Daoy (cell line): ENCODE measurements around the gene ZNF300. TPM values are rescaled to one million over a fixed set of nuclear protein-coding genes. Genes with fewer than 3 reads are reported as not detected.
"Not testable (repeated sequence)": the region's sequence is repeated elsewhere in the genome, so short reads cannot be mapped to it uniquely, and the experiment has no call there.

ENCODE experiments used
- DNase-seq: peaks from one replicate; pipeline ENCODE4 v3.0.0-alpha.2; 2015; ENCODE audit warnings: low read depth
- total RNA-seq: library from RNA; depleted of rRNA; stranded (reverse); fragments of >200 nt; shearing (Covaris generic); gene quantifications from 2 replicates; pipeline ENCODE4 v1.2.3, GENCODE V29; 2014; rRNA removed

Gene ZNF300
- 8.7 and 9.4 TPM in 2 replicates for total RNA-seq

DNA sequence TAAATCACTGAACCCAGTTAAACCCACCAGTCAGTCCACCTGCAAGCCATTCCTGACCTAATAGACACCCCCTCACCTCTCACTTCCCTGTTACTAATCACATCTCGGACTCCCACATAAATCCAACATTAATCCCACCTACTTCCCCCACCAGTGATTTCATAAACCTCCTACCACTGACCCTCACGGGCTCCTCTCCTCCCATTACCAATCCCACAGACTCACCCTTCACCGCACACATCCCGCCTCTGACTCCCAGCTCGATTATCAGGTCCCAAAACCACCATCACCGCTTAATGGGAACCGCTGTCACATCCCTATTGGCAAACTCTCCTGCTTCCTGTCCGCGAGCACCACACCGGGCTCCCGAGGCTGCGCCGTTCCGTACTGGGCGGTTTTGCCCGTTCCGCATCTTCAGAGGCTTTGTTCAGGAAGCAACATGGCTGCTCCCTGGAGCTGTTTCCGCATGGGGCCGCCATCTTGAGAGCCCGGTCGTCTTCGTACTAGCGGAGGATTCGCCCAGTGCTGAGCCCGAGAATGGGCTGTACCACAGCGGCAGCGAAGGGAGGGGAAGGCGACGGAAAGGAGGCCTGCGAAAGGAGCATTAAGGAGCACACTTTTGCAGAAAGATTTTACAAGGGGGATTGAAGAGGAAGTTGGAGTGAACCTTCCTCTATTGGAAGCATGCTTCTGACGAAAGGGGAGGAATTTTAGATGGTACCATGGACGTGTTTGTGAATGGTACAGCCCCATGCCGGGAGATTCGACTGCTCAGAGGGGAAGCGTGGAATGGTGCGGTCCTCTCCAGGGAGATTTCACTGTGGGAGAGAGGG, at the start of gene ZNF300:
TSS of gene ZNF300 (minus strand) at position 502 of the 833 bp plus-strand sequence. CDS start 1,825 bp downstream, outside the sequence.
- peak; percentile 97 for DNase-seq

DNA sequence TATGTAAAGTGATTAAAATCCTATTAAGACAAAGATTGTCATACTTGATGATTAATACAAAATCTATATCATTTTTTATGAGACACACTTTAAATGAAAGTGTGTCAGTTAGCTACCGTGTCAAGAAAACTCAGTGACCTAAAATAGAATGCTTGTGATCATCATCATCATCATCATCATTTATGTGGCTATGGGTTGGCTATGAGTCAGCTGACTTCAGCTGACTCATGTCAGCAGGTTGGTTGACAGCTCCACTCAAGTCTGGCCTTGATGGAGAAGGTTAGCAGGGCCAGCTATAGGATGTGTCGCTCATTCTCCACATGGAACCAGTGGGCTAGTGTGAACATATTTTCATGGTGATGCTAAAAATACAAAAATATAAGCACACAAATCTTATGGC, 43.8 kb upstream of the ZNF300 start:
- no peak for DNase-seq

DNA sequence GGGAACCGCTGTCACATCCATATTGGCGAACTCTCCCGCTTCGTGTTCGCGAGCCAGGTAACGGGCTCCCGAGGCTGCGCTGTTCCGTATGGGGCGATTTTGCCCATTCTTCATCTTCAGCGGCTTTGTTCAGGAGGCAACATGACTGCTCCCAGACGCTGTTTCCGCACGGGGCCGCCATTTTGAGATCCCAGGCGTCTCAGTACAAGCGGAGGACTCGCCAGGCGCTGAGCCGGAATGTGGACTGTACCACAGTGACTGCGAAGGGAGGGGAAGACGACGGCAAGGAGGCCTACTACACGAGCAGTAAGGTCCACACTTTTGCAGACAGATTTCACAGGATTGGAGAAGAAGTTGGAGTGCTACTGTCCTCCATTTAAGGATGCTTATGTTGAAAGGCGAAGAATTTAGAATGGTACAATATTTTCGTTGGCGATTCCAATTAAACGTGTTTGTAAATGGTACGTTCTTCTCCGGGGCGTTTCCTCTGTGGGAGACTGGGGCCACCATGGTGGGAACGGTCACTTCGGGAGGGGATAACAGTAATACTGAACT, 41.6 kb upstream of the ZNF300 start:
- DNase-seq = peak; percentile 93

DNA sequence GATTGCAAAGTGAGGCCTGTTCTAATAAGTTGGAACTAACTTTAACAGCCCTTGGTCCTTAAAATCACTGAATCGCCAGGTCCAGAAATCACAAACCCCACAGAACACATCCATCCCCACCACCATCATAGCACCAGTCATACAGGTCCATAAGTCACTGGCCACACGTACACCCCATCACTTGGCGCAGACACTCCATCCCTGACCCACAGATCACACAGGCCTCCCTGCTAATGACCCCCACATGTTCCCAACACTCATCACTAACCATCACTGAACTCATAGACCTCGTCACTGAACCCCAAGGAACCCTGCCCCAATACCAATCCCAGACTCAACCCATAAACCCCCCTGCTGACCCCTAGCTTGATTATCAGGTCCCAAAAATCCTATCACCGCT, 41.2 kb upstream of the ZNF300 start:
- peak; percentile 27 for DNase-seq

DNA sequence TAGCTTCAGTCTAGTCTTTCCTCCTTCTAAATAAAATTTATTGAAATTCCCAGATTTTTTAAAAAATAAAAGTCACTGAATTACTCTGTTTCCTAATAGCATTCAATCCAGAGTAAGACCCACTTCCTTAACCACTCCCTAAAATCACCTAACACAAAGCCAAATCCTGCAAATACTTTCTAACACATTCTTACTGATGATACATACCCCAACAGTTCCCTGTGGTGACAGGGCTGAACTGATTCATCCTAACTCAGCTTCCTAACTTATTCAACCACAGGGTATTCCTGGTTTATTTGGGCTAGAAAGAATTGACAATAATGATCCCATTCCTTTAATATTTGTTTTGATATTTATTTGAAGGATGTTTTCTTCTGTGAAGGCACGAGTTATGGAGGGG, 40.7 kb upstream of the ZNF300 start:
- peak; percentile 65 for DNase-seq

DNA sequence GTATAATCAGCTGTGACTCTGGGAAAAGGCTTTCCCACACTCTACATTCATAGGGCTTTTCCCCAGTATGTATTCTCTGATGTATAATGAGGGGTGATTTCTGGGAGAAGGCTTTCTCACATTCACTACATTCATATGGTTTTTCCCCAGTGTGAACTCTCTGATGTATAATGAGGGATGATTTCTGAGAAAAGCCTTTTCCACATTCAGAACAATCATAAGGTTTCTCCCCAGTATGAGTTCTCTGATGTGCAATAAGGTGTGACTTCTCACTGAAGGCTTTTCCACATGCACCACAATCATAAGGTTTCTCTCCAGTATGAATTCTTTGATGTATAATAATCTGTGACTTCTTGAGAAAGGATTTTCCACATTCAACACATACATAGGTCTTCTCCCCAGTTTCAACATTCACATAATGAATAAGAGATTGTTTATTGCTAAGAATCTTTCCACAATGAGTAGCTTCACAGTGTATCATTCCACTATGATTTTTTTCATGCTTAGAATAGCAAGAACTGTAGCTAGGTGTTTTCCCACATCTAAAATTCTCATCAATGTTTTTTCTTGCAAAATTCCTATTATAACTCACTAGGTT, 26.7 kb upstream of the ZNF300 start:
- no peak for DNase-seq

DNA sequence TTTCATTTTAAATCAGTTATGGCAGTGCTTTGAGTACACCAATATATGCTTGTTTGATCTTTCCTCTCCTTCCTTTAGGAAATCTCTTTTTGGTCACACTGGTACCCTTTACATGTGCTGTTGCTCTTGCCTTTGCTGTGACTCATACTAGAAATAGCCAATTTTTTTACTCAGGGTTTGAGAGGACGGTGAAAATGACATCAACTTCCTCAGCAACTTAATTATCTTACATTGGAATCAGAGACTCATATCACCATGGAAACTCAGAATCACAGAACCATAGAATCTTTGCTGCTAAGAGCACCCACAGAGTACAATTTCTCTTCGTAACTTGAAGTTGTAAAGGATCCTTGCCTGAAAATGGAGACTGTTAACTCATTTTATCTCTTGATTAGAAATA, 13.8 kb upstream of the ZNF300 start:
- no peak for DNase-seq

DNA sequence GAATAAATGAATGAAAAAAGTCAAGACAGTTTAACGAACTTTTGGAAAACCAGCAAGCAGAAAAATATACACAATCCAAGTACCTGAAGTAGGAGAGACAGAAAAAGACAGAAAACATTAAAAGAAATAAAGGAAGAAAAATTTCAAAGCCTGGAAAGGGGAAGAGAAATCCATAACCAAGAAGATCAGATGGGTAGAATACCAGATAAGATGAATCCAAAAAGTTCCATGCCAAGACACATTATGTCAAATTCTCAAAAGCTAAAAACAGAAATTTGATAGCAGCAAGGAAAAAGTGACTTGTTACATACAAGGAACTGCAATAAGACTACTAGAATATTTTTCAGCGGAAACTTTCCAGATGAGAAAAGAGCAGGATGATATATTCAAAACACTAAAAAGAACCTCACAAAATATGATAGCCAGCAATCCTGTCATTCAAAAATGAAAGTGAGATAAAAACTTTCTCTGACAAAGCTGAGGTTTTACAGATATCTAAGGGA, 7.6 kb upstream of the ZNF300 start:
- DNase-seq = no peak

DNA sequence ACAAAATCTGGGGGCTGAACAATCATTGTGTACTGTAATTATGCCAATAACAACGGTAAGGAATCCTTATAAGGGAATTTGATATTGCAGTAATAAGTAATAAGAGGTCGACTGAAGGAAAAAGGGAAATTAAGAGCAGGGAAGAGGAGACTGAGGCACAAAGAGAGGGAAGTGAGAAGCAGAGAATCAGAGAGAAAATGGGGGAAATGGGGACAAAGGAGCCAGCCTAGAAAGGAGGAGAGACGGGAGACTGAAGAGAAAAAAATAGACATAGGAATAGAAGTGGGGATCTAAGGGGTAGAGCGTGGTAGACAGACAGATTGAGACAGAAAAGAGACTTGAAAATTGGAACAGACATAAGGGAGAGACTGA, 518 bp upstream of the ZNF300 start:
- no peak for DNase-seq

DNA sequence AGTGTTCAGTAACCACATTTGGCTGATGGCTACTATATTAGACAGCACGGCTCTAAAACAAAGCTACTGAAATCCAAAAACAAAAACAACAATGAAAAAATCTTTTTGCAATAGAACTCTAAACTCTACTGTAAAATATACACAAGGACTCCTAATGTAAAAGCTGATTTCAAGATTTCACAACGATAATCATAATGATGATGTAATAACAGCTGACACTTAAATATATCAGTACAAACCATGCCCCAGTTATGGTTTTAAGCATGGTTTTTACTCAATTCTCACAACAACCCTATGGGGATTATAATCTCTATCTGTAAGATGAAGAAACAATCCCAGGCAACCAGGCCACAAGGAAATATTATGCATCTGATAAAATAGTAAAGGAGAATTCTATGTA, 3.3 kb downstream of the ZNF300 start:
- DNase-seq = no peak

DNA sequence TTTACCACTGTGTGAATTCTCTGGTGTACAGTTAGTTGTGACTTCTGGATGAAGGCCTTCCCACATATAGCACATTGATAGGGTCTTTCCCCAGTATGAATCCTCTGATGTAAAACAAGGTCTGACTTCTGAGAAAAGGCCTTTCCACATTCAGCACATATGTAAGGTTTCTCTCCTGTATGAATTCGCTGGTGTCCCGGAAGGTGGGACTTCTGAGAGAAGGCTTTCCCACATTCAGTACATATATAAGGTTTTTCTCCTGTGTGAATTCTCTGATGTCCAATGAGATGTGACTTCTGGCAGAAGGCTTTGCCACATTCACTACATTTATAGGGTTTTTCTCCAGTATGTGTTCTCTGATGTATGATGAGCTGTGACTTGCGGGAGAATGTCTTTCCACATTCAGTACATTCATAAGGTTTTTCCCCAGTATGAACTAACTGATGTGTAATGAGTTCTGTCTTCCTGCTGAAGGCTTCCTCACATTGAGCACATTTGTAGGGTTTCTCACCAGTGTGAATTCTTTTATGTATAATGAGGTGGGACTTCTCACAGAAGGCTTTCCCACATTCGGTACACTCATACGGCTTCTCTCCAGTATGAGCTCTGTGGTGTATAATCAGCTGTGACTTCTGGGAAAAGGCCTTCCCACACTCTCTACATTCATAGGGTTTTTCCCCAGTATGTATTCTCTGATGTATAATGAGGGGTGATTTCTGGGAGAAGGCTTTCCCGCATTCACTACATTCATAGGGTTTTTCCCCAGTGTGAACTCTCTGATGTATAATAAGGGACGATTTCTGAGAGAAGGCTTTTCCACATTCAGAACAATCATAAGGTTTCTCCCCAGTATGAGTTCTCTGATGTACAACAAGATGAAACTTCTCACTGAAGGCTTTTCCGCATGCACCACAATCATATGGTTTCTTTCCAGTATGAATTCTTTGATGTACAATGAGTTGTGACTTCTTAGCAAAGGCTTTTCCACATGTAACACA, 9.1 kb downstream of the ZNF300 start:
- no peak for DNase-seq

DNA sequence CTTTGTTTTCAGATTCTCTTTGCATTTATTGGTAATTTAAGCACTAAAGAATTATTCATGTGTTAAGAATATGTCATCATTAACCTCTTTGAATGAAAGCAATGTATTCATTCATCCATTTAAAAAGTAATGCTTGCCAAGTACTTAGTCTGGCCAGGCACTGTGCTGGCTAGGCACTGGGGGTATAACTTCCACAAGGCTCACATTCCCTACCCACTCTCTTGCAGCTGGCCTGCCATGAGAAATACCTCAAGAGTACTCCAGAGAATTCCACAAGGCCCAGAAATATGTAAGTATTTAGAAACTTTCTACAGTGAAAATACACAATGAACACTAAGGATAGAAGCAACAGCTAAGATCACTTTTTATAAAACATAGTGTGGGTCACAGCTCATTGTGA, 25.4 kb downstream of the ZNF300 start:
- no peak for DNase-seq

DNA sequence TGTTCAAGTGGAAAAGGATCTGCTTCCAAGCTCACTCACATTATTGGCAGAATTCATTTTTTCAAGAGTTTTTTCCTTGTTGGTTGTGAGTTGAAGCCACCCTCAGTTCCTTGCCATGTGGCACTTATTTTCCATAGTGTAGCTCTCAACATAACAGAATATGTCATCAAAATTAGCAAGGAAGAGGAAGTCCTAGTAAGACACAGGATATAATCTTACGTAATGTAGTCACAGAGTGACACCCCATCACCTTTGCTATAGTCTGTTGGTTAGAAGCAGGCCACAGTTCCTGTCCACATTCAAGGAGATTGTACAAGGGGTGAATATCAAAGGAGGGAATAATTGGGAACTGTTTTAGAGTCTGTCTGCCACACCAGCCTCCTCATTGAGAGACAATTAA, 42.7 kb downstream of the ZNF300 start:
- DNase-seq = no peak

DNA sequence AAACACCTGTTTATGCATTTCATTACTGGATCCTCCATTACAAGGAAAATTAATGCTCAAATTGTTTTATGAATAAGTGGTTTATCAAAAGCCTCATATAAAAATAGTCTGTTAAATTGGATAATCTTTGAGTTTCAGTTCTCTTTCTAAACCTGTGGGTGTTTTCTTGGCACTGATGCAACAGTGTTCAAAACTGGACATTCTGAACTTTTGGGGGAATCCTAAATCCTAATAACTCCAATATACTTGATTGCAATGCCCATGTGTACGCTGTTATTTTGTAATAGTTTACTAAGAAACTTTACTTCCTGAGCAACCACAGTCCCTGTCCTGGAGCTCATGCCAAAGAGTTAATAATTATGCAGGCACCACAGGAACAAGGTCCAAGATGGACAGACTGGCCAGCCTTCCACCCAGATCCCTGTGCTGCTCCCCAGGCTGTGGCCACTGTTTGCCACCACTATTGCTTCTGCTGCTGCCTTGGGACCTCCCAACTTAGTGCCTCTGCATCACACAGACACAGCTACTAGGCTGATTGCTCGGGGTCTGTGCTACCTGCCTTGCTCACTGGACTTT, 44.4 kb downstream of the ZNF300 start:
- DNase-seq = no peak

DNA sequence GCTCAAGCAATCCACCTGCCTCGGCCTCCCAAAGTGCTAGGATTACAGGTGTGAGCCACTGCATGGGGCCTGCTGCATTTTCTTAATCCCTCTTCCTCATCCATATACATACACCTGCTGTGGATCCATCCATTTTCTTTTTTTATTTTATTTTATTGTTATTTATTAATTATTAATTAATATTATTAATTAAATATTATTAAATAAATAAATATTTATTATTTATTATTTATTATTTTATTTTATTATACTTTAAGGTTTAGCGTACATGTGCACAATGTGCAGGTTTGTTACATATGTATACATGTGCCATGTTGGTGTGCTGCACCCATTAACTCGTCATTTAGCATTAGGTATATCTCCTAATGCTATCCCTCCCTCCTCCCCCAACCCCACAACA, 48.1 kb downstream of the ZNF300 start:
- DNase-seq = not testable (repeated sequence)

DNA sequence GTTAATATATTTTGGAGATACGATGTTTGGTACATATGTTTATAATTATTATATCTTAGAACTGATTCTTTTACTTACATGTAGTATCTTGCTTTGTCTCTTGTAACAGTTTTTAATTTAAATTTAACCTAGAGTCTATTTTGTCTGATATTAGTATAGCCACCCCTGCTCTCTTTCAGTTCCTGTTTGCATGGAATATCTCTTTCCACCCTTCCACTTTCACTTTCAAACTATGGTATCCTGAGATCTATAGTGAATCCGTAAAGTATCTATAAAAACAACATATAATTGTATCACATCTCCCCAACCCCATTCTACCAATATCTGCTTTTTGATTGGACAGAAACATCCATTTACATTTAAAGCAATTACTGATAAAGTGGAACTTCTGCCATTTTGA, 51.2 kb downstream of the ZNF300 start:
- DNase-seq = no peak

DNA sequence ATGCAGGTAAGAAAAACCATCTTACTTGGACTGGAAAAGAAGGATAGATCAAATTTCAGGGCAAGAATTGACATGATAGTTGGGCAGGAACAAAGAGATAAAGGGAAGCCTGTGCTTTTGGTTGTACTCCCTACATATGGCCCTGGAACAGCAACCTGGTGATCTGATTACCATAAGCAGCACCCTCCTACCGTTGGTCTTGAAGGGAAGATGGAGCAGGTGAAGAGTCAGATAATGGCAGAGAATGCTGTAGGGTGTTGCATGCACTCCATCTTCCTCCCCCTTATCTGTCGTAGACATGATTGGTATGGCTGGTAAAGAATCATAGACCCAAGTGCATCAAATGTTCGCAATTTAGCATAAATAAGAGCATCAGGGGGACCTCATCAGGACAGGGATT, 53.7 kb downstream of the ZNF300 start:
- DNase-seq = no peak

DNA sequence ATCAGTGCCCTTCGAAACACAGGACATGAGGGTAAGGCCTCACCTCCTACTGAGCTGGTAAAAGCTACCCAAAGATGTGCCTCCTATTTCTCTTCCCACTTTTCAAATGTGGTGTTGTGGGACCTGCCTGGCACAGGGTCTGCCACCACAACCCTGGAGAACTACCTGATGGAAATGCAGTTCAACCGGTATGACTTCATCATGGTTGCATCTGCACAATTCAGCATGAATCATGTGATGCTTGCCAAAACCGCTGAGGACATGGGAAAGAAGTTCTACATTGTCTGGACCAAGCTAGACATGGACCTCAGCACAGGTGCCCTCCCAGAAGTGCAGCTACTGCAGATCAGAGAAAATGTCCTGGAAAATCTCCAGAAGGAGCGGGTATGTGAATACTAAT, 56.5 kb downstream of the ZNF300 start:
- DNase-seq = no peak

DNA sequence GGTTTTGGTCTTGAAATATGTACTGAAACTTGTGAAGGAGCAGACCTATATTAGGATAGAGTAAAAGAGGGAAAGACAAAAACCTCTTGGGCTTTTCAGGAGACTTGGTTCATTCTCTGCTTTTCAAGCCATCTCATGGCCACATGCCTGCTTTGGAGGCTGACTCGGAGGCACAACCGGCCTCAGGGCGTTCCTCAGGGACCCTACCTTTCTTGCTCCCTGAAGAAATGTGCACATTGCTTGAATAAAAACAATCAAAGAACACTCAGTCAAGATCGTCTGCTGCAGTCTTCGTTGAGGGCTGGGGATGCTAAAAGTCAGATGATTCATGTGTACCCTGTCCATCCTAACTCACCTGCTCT, 57.5 kb downstream of the ZNF300 start:
- no peak for DNase-seq

DNA sequence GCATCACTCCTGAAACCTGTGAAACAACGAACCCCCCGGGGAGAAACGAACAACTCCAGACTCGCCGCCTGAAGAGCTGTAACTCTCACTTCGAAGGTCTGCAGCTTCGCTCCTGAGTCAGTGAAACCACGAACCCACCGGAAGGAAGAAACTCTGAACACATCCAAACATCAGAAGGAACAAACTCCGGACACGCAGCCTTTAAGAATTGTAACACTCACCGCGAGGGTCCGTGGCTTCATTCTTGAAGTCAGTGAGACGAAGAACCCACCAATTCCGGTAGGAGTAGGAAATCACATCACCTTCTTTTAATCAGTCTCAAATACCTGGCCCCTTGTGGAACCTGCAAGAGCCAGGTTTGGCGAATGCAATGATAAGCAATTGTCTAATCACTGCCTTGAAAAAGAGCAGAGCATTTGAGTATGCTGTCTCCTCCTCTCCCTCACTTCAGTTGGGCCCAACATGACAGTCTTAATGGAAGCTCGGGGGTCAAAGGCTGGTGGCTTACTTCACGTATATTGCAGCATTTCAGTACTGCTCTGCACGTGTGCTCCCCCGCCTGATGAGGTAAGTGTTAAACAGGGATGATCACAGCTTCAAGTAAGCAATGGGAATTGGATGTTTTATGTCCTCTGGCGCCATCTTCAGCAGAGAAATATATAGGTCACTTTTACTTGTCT, 58.0 kb downstream of the ZNF300 start:
- peak; percentile 86 for DNase-seq

DNA sequence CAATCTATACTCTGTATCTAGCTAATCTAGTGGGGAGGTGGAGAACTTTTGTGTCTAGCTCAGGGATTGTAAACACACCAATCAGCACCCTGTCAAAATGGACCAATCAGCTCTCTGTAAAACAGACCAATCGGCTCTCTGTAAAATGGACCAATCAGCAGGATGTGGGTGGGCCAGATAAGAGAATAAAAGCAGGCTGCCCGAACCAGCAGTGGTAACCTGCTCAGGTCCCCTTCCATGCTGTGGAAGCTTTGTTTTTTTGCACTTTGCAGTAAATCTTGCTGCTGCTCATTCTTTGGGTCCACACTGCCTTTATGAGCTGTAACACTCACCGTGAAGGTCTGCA, 58.5 kb downstream of the ZNF300 start, which contains the start of gene IRGM:
TSS of gene IRGM (plus strand) at position 214 of the 346 bp plus-strand sequence. CDS start 1,603 bp downstream, outside the sequence.
- DNase-seq = not testable (repeated sequence)
